HG02678 (cell line): ENCODE measurements around the gene SCAMP3.
"Not testable (repeated sequence)": the region's sequence is repeated elsewhere in the genome, so short reads cannot be mapped to it uniquely, and the experiment has no call there.

Source experiments
- ATAC-seq: cut with Tn5 transposase; IDR thresholded peaks from one replicate; pipeline ENCODE4 v1.9.1; 2021; ENCODE audit warnings: mild to moderate bottlenecking, moderate library complexity; ENCODE audit not compliant: unreplicated experiment

Gene SCAMP3

DNA sequence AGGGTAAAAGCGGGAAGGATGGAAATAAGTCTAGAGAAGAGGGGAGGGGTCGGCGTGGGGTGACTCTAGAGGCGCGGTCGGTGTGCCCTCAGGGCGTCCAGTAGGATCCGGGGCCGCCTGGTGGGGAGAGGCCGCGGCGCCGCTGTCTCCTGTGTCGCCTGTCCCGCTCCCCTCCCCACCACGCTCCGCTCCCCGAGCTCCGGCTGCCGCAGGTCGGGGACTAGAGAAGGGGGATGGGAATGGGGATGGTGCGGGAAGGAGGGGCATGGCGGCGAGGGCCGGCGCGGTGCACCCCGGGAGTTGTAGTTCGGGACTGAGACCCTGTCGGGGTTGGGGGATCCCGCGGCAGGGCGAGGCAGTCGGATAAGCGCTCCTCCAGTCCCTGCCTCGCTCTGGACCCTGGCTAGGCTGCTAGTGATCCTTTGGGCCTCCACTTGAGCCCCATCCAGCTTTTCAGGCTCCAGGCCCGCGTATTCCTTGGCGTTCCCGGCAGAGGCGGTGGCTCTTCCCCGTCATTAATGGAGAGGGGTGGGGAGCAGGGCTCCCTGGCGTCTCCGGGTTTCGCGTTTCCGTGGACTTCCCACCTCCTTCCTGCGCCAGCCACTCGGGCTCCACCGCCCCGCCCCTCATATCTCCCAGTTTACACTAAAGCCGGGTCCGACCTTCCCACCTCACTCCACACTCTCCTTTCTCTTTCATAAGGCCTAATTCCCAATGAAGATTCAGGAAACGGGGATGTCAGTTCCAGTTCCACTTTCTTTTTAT is 6.7 kb downstream of the SCAMP3 start, which contains the start of gene ENTREP3:
Gene ENTREP3, minus strand, starts transcription at position 241 of the 765 bp plus-strand sequence. CDS start 606 bp downstream, outside the sequence.
- ATAC-seq, result peak; percentile 74

- ATAC-seq, result no peak
Measured at GRCh38 chr1:155254714-155255242, 7.4 kb downstream of the SCAMP3 start.

GRCh38 chr1:155254228-155254713 is 7.9 kb downstream of the SCAMP3 start:
- no peak for ATAC-seq

DNA sequence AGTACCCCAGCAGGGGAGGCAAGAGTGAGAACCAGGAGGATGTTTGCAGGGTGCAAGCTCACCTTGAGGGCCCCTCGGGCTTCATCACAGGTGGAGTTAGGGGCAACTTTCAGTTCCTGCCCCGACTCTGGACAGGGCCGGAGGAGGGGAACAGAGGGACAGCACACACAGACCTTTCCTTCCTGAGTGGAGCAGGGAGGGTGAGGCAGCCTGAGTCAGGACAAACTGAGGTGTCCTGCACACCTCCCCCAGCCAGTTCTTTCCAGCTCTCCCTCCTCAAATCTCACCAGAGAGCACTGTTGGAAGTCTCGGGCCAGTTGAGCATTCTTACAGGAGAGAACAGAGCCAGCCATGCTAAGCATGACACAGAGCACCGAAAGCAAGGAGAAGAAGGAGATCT is 8.4 kb downstream of the SCAMP3 start:
- no peak for ATAC-seq

GRCh38 chr1:155253208-155253607 is 9.0 kb downstream of the SCAMP3 start:
- ATAC-seq, result no peak

- no peak for ATAC-seq
Measured at GRCh38 chr1:155251566-155251965, 10.6 kb downstream of the SCAMP3 start.

GRCh38 chr1:155250633-155251449 is 11.3 kb downstream of the SCAMP3 start:
- peak; percentile 82 for ATAC-seq

DNA sequence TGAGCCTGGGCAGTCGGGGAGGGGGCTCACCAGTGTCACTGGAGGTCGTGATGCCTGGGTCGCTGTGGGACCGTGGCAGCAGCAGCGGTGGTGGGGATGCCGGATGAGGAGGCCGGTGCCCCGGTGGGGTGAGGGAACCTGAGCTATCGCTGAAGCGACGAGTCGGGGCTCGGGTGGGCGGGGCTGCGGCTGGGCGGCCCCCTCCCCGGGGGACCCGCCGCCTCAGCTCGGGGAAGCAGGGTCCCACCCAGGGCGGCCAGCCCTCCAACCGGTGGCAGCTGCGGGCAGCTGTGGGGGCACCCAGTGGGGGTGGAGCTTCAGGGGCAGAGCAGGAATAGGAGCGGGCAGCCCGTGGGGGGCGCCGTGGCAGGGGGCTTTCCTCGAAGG is 11.9 kb downstream of the SCAMP3 start:
- peak; percentile 21 for ATAC-seq

- ATAC-seq, result no peak
Measured at GRCh38 chr1:155247667-155248553, 14.2 kb downstream of the SCAMP3 start.

DNA sequence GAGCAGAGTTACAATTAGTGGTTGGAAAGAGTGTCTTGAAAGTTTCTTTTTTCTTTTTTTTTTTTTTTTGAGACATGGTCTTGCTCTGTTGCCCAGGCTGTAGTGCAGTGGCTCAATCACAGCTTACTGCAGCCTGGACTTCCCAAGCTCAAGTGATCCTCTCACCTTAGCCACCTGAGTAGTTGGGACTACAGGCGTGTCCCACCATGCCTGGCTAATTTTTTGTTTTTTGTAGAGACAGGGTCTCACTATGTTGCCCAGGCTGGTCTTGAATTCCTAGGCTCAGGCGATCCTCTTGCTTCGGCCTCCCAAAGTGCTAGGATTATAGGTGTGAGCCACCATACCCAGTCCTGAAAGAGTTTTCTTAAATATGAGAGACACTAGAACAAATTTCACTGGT is 15.4 kb downstream of the SCAMP3 start:
- ATAC-seq, result not testable (repeated sequence)

- no peak for ATAC-seq
Measured at GRCh38 chr1:155245163-155245524, 17.0 kb downstream of the SCAMP3 start.

DNA sequence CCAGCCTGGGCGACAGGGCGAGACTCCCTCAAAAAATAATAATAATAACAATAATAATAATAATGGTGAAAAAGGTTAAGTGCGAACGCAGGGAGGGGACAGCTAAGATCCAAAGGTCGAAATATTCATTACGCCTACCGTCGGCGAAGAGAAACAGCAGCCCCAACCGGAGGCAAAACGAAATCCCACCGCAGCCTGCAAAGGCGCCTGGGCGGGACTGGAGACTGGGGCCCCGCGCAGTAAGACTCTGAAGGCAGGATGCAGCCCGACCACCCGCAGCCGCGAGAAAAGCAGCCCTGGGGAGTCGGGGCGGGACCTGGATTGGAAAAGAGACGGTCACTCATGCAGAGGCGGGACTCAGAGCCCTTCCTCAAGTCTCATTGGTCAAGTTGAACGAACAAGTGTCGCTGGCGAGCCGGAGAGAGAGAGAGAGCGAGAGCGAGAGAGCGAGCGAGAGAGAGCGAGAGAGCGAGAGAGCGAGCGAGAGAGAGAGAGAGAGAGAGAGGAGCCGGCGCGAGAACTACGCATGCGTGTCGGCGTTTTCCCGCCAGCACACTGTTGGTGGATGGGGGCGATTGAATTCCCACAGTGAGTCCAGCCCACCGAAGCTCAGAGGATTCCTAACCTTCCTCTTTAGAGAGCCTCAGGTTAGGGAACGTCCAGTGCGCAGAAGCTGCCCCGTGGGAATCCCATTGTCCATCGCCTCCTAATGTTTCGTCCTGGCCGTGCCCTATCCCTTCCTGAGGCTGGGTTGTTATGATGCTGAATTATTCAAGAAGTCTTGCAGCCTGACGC is 17.6 kb downstream of the SCAMP3 start:
- ATAC-seq, result peak; percentile 91

DNA sequence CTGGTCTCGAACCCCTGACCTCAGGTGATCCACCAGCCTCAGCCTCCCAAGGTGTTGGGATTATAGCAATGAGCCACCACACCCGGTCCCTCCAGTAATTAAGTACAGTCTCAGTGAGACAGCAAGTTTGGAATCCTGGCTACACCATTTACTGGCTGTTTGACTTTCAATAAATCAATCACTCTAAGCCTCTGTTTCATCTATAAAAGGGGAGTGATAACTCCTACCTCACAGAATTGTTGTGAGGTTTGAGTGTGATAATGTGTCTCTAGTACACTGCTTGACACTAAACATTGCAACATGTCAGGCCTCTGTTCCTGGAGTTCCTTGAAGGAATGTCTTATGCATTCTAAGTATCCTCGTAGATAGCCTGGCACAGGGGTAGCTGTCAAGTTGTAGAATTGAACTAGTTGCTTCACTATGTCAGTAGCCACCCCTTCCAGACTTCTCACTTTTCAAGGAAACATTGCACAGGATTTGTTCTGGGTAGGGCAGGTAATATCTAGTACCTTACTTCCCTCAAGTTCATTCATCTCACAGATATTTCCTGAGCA is 19.3 kb downstream of the SCAMP3 start:
- no peak for ATAC-seq

GRCh38 chr1:155241841-155242264 is 20.3 kb downstream of the SCAMP3 start:
- ATAC-seq, result no peak

- no peak for ATAC-seq
Measured at GRCh38 chr1:155241069-155241679, 21.0 kb downstream of the SCAMP3 start.

DNA sequence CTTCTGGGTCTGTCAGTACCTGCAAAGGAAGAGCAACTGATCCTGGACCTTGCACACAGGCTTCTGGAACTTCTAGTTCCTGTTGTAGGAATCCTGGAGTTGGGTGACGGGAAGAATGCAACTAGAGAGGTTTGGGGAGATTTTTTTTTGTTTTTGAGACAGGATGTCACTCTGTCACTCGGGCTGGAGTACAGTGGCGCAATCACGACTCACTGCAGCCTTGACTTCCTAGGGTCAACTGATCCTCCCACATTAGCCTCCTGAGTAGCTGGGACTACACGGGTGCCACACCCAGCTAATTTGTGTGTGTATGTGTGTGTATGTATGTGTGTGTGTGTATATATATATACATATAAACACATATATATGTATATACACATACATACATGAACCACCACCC is 25.7 kb downstream of the SCAMP3 start:
- ATAC-seq, result no peak

DNA sequence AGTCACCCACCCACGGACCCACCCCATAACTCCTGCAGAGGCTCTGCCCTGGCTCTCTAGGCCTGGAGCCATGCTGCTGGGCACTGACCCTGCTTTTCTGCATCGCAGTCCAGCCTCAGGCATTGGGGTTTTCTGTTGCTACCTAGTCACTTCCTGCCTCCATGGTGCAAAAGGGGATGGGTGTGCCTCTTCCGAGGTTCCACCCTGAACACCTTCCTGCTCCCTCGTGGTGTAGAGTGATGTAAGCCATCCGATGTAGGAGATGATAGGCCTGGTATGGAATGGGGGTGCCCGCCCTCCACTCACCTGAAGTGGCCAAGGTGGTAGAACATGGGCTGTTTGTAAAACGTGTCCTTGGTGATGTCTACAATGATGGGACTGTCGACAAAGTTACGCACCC is 26.8 kb downstream of the SCAMP3 start:
- ATAC-seq, result not testable (repeated sequence)

GRCh38 chr1:155233502-155233901 is 28.7 kb downstream of the SCAMP3 start:
- ATAC-seq, result not testable (repeated sequence)
